GM23338 (cell line): ENCODE data around the gene RILP. TPM values are rescaled to one million over a fixed set of nuclear protein-coding genes. Genes with fewer than 3 reads are reported as not detected.

Source experiments
- ATAC-seq: fragments of 200-7000 bp; cut with Tn5 transposase; 3 replicates; pipeline ENCODE4 v1.9.1; 2020
- DNase-seq: peaks from one replicate; pipeline ENCODE4 v3.0.0-alpha.2; 2015; ENCODE audit warnings: low spot score
- H2AFZ ChIP-seq: fragments of 200-600 bp; sonication (generic); 2 replicates; pipeline ENCODE4 v1.8.0; 2016; ENCODE audit warnings: antibody characterized with exemption, mild to moderate bottlenecking, moderate library complexity
- H3F3A ChIP-seq: fragments of 200-600 bp; sonication (generic); replicated peaks from 2 replicates; pipeline ENCODE4 v1.8.0; 2017; ENCODE audit warnings: antibody characterized with exemption, mixed run types, low read depth
- H3K27ac ChIP-seq: fragments of 200-600 bp; sonication (generic); 2 replicates; pipeline ENCODE4 v1.6.1; 2016; ENCODE audit warnings: low read depth
- H3K27me3 ChIP-seq: fragments of 200-600 bp; sonication (generic); 2 replicates; pipeline ENCODE4 v1.8.0; 2016; ENCODE audit warnings: mild to moderate bottlenecking, mixed run types, moderate library complexity; ENCODE audit not compliant: insufficient read depth
- H3K36me3 ChIP-seq: fragments of 200-600 bp; sonication (generic); 2 replicates; pipeline ENCODE4 v1.8.0; 2016; ENCODE audit warnings: mild to moderate bottlenecking; ENCODE audit not compliant: insufficient read depth
- H3K4me1 ChIP-seq: fragments of 200-600 bp; sonication (generic); 2 replicates; pipeline ENCODE4 v1.8.0; 2016; ENCODE audit warnings: mild to moderate bottlenecking, moderate library complexity; ENCODE audit not compliant: insufficient read depth
- H3K4me2 ChIP-seq: fragments of 200-600 bp; sonication (generic); 2 replicates; pipeline ENCODE4 v1.7.1; 2017; ENCODE audit warnings: mixed run types
- H3K4me3 ChIP-seq: fragments of 200-600 bp; sonication (generic); 2 replicates; pipeline ENCODE4 v1.6.1; 2016; ENCODE audit warnings: mixed run types
- H3K79me2 ChIP-seq: fragments of 200-600 bp; sonication (generic); replicated peaks from 2 replicates; pipeline ENCODE4 v1.8.0; 2017; ENCODE audit warnings: mild to moderate bottlenecking; ENCODE audit not compliant: insufficient read depth
- H3K9me2 ChIP-seq: fragments of 200-600 bp; sonication (generic); 2 replicates; pipeline ENCODE4 v1.8.0; 2017; ENCODE audit not compliant: insufficient read depth
- H4K20me1 ChIP-seq: fragments of 200-600 bp; sonication (generic); replicated peaks from 2 replicates; pipeline ENCODE4 v1.8.0; 2017; ENCODE audit warnings: mild to moderate bottlenecking; ENCODE audit not compliant: insufficient read depth
- H3K27ac Mint-ChIP-seq: 2 replicates; pipeline ENCODE4 v1.8.0; 2020; ENCODE audit warnings: inconsistent platforms, mild to moderate bottlenecking, moderate library complexity, mixed read lengths
- H3K27me3 Mint-ChIP-seq: 3 replicates; pipeline ENCODE4 v1.8.0; 2022; ENCODE audit warnings: low read depth, mild to moderate bottlenecking, moderate library complexity, mixed read lengths, inconsistent platforms; ENCODE audit not compliant: insufficient read depth, poor library complexity
- H3K36me3 Mint-ChIP-seq: 3 replicates; pipeline ENCODE4 v1.8.0; 2021; ENCODE audit warnings: low read depth, mild to moderate bottlenecking, inconsistent platforms, moderate library complexity, mixed read lengths
- H3K4me1 Mint-ChIP-seq: 3 replicates; pipeline ENCODE4 v1.8.0; 2020; ENCODE audit warnings: mild to moderate bottlenecking, inconsistent platforms, mixed read lengths
- H3K4me3 Mint-ChIP-seq: 3 replicates; pipeline ENCODE4 v1.8.0; 2021; ENCODE audit warnings: moderate library complexity, mild to moderate bottlenecking, inconsistent platforms, mixed read lengths
- H3K9me3 Mint-ChIP-seq: 3 replicates; pipeline ENCODE4 v1.8.0; 2020; ENCODE audit warnings: moderate library complexity, mild to moderate bottlenecking, inconsistent platforms, mixed read lengths
- CREB1 ChIP-seq: fragments of 250-450 bp; sonication (Bioruptor Pico); IDR thresholded peaks from 2 replicates; pipeline ENCODE4 v1.5.0; 2020; ENCODE audit warnings: low read depth, mild to moderate bottlenecking, moderate library complexity
- EZH2 ChIP-seq: fragments of 200-600 bp; sonication (generic); IDR thresholded peaks from one replicate; pipeline ENCODE4 v1.8.0; 2017; ENCODE audit warnings: antibody characterized with exemption, mild to moderate bottlenecking, low read depth; ENCODE audit not compliant: unreplicated experiment
- EZH2phosphoT487 ChIP-seq: fragments of 200-600 bp; sonication (generic); IDR thresholded peaks from one replicate; pipeline ENCODE4 v1.8.1; 2018; ENCODE audit warnings: antibody characterized with exemption; ENCODE audit not compliant: unreplicated experiment
- NANOG ChIP-seq: IDR thresholded peaks from 2 replicates; pipeline ENCODE4 v1.6.1; 2016; ENCODE audit warnings: antibody characterized with exemption, borderline replicate concordance
- POLR2AphosphoS5 ChIP-seq: IDR thresholded peaks from 2 replicates; pipeline ENCODE4 v1.6.1; 2016; ENCODE audit warnings: antibody characterized with exemption, low read depth
- STAT1 ChIP-seq: IDR thresholded peaks from one replicate; pipeline ENCODE4 v1.6.1; 2016; ENCODE audit warnings: antibody characterized with exemption; ENCODE audit not compliant: unreplicated experiment
- ZNF114 ChIP-seq: fragments of 250-450 bp; sonication (Bioruptor Pico); IDR thresholded peaks from 2 replicates; pipeline ENCODE4 v1.5.0; 2020; ENCODE audit warnings: mild to moderate bottlenecking, moderate library complexity
- ZNF331 ChIP-seq: fragments of 250-450 bp; sonication (Bioruptor Pico); IDR thresholded peaks from 2 replicates; pipeline ENCODE4 v1.5.0; 2020; ENCODE audit warnings: low read depth, mild to moderate bottlenecking, moderate library complexity
- polyA plus RNA-seq: library from polyadenylated mRNA; unstranded; fragments of >200 nt; fragmentation: Nextera tagmentation; extraction: Ambion mirVana; gene quantifications from 2 replicates; pipeline ENCODE4 v1.2.1, GENCODE V29; 2016
- total RNA-seq: library from RNA; depleted of rRNA; stranded (reverse); fragments of >200 nt; shearing (Covaris generic); gene quantifications from 2 replicates; pipeline ENCODE4 v1.2.3, GENCODE V29; 2014
- TF ChIP-seq, protein P1 (sequence below): IDR thresholded peaks from one replicate; pipeline ENCODE4 v1.6.1; 2018; ENCODE audit warnings: antibody characterized with exemption; ENCODE audit not compliant: unreplicated experiment
- TF ChIP-seq, protein P2 (sequence below): fragments of 250-450 bp; sonication (Bioruptor Pico); IDR thresholded peaks from 2 replicates; pipeline ENCODE4 v1.5.0; 2020; ENCODE audit warnings: mild to moderate bottlenecking, moderate library complexity
- TF ChIP-seq, protein P3 (sequence below), 2 experiments: fragments of 200-600 bp in 1 of 2; sonication (generic) in 1 of 2; conservative IDR thresholded peaks; 2 replicates each; pipeline versions ENCODE4 v1.5.1 to v1.6.1; 2016 to 2017; ENCODE audit warnings: antibody characterized with exemption in 2 of 2, low read depth in 2 of 2, mild to moderate bottlenecking in 2 of 2, moderate library complexity in 1 of 2
- TF ChIP-seq, protein P4 (sequence below): IDR thresholded peaks from 2 replicates; pipeline ENCODE4 v1.6.1; 2016; ENCODE audit warnings: antibody characterized with exemption

Gene RILP
- total and polyA plus RNA-seq, 2 experiments from 2014 or later = 9.2 to 10.8 TPM

DNA sequence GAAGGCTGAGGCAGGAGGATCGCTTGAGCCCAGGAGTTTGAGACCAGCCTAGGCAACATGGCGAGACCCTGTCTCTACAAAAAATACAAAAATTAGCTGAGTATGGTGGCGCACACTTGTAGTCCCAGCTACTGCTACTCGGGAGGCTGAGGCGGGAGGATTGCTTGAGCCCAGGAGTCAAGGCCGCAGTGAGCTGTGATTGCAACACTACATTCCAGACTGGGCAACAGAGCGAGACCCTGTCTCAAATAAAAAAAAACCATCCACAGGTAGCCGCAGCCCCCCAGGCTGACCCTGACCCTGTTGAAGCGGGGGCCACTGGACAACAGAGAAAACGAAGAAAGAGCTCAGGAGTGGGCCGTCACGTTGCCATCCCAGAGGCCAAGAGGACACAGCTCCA, 25.0 kb downstream of the RILP start (continued):
- TF ChIP-seq CREB1 (CRISPR knock-in tag) = no peak

DNA sequence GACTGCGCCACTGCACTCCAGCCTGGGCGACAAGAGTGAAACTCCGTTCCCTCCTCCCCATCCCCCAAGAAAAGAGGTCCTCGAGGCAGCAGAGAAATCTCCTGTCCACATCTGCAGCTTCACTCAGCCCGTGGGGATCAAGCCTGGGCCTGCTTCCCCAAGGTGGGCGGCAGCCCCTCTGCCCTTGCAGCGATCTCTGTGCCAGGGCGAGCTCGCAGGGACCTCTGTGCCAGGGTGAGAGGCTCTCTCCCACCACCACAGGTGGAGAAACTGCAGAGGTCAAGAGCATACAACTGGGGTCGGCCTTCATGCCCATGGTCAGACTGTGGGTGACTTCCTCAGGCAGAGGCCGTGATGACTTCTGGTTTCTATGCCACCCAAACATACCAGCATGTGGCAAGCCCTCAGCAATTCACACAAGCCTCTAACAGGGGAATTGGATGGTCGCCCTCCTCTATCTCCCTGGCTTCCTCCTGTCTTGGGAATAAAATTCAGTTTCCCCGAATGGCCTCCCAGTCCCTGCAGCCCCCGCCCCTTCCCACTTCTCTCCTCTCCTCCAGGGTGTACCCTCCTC, 26.5 kb downstream of the RILP start:
- DNase-seq (no peak), ATAC-seq (no peak)
- Histone ChIP-seq H3K27me3 (peaks cover 8% of the 10 kb centered on the region; the same call in 1 of the 2 replicates), H3K4me2 (no peak overlapping the region), H3K9me2 (no peaks in the 10 kb centered on the region), H3K79me2 (no peaks in the 10 kb centered on the region), H2AFZ (no peak overlapping the region), H3K27ac (no peak overlapping the region), H3K36me3 (no peaks in the 10 kb centered on the region), H3K4me1 (no peaks in the 10 kb centered on the region; the same call in 1 of the 2 replicates), H4K20me1 (no peaks in the 10 kb centered on the region), H3K4me3 (no peak overlapping the region), H3F3A (0 out of 2 replicates have a peak, but pooled peaks cover 5% of the 10 kb centered on the region)
- TF ChIP-seq, protein P1, sequence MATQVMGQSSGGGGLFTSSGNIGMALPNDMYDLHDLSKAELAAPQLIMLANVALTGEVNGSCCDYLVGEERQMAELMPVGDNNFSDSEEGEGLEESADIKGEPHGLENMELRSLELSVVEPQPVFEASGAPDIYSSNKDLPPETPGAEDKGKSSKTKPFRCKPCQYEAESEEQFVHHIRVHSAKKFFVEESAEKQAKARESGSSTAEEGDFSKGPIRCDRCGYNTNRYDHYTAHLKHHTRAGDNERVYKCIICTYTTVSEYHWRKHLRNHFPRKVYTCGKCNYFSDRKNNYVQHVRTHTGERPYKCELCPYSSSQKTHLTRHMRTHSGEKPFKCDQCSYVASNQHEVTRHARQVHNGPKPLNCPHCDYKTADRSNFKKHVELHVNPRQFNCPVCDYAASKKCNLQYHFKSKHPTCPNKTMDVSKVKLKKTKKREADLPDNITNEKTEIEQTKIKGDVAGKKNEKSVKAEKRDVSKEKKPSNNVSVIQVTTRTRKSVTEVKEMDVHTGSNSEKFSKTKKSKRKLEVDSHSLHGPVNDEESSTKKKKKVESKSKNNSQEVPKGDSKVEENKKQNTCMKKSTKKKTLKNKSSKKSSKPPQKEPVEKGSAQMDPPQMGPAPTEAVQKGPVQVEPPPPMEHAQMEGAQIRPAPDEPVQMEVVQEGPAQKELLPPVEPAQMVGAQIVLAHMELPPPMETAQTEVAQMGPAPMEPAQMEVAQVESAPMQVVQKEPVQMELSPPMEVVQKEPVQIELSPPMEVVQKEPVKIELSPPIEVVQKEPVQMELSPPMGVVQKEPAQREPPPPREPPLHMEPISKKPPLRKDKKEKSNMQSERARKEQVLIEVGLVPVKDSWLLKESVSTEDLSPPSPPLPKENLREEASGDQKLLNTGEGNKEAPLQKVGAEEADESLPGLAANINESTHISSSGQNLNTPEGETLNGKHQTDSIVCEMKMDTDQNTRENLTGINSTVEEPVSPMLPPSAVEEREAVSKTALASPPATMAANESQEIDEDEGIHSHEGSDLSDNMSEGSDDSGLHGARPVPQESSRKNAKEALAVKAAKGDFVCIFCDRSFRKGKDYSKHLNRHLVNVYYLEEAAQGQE = no peak
- TF ChIP-seq, protein P2, sequence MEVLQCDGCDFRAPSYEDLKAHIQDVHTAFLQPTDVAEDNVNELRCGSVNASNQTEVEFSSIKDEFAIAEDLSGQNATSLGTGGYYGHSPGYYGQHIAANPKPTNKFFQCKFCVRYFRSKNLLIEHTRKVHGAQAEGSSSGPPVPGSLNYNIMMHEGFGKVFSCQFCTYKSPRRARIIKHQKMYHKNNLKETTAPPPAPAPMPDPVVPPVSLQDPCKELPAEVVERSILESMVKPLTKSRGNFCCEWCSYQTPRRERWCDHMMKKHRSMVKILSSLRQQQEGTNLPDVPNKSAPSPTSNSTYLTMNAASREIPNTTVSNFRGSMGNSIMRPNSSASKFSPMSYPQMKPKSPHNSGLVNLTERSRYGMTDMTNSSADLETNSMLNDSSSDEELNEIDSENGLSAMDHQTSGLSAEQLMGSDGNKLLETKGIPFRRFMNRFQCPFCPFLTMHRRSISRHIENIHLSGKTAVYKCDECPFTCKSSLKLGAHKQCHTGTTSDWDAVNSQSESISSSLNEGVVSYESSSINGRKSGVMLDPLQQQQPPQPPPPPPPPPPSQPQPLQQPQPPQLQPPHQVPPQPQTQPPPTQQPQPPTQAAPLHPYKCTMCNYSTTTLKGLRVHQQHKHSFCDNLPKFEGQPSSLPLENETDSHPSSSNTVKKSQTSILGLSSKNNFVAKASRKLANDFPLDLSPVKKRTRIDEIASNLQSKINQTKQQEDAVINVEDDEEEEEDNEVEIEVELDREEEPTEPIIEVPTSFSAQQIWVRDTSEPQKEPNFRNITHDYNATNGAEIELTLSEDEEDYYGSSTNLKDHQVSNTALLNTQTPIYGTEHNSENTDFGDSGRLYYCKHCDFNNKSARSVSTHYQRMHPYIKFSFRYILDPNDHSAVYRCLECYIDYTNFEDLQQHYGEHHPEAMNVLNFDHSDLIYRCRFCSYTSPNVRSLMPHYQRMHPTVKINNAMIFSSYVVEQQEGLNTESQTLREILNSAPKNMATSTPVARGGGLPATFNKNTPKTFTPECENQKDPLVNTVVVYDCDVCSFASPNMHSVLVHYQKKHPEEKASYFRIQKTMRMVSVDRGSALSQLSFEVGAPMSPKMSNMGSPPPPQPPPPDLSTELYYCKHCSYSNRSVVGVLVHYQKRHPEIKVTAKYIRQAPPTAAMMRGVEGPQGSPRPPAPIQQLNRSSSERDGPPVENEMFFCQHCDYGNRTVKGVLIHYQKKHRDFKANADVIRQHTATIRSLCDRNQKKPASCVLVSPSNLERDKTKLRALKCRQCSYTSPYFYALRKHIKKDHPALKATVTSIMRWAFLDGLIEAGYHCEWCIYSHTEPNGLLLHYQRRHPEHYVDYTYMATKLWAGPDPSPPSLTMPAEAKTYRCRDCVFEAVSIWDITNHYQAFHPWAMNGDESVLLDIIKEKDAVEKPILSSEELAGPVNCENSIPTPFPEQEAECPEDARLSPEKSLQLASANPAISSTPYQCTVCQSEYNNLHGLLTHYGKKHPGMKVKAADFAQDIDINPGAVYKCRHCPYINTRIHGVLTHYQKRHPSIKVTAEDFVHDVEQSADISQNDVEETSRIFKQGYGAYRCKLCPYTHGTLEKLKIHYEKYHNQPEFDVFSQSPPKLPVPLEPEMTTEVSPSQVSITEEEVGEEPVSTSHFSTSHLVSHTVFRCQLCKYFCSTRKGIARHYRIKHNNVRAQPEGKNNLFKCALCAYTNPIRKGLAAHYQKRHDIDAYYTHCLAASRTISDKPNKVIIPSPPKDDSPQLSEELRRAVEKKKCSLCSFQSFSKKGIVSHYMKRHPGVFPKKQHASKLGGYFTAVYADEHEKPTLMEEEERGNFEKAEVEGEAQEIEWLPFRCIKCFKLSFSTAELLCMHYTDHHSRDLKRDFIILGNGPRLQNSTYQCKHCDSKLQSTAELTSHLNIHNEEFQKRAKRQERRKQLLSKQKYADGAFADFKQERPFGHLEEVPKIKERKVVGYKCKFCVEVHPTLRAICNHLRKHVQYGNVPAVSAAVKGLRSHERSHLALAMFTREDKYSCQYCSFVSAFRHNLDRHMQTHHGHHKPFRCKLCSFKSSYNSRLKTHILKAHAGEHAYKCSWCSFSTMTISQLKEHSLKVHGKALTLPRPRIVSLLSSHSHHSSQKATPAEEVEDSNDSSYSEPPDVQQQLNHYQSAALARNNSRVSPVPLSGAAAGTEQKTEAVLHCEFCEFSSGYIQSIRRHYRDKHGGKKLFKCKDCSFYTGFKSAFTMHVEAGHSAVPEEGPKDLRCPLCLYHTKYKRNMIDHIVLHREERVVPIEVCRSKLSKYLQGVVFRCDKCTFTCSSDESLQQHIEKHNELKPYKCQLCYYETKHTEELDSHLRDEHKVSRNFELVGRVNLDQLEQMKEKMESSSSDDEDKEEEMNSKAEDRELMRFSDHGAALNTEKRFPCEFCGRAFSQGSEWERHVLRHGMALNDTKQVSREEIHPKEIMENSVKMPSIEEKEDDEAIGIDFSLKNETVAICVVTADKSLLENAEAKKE (CRISPR knock-in tag) = no peak
- TF ChIP-seq, protein P3, sequence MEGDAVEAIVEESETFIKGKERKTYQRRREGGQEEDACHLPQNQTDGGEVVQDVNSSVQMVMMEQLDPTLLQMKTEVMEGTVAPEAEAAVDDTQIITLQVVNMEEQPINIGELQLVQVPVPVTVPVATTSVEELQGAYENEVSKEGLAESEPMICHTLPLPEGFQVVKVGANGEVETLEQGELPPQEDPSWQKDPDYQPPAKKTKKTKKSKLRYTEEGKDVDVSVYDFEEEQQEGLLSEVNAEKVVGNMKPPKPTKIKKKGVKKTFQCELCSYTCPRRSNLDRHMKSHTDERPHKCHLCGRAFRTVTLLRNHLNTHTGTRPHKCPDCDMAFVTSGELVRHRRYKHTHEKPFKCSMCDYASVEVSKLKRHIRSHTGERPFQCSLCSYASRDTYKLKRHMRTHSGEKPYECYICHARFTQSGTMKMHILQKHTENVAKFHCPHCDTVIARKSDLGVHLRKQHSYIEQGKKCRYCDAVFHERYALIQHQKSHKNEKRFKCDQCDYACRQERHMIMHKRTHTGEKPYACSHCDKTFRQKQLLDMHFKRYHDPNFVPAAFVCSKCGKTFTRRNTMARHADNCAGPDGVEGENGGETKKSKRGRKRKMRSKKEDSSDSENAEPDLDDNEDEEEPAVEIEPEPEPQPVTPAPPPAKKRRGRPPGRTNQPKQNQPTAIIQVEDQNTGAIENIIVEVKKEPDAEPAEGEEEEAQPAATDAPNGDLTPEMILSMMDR (conservative IDR thresholded peaks at IDR 0.05; ENCODE audit: low read depth in 2 of 2) = no peak
- TF ChIP-seq EZH2phosphoT487 (no peak), CREB1 (CRISPR knock-in tag) (no peak), STAT1 (no peak), POLR2AphosphoS5 (no peak), ZNF331 (CRISPR knock-in tag) (no peak), NANOG (no peak), EZH2 (no peak), ZNF114 (no peak)
- TF ChIP-seq, protein P4, sequence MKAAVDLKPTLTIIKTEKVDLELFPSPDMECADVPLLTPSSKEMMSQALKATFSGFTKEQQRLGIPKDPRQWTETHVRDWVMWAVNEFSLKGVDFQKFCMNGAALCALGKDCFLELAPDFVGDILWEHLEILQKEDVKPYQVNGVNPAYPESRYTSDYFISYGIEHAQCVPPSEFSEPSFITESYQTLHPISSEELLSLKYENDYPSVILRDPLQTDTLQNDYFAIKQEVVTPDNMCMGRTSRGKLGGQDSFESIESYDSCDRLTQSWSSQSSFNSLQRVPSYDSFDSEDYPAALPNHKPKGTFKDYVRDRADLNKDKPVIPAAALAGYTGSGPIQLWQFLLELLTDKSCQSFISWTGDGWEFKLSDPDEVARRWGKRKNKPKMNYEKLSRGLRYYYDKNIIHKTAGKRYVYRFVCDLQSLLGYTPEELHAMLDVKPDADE = no peak
- H3K36me3 Mint-ChIP-seq = no peaks in the 10 kb centered on the region; the same call in 2 of the 3 replicates
- no peaks in the 10 kb centered on the region for H3K9me3 Mint-ChIP-seq
- H3K27ac Mint-ChIP-seq = no peak overlapping the region
- peaks cover 11% of the 10 kb centered on the region for H3K27me3 Mint-ChIP-seq
- H3K4me3 Mint-ChIP-seq = no peak overlapping the region
- H3K4me1 Mint-ChIP-seq = peaks cover 30% of the 10 kb centered on the region
